GM23338 (cell line): ENCODE measurements around the gene ITIH6. TPM values are rescaled to one million over a fixed set of nuclear protein-coding genes. Genes with fewer than 3 reads are reported as not detected.

Experiments
- CREB1 ChIP-seq: fragments of 250-450 bp; sonication (Bioruptor Pico); IDR thresholded peaks from 2 replicates; pipeline ENCODE4 v1.5.0; 2020; ENCODE audit warnings: low read depth, mild to moderate bottlenecking, moderate library complexity
- ETS1 ChIP-seq: IDR thresholded peaks from 2 replicates; pipeline ENCODE4 v1.6.1; 2016; ENCODE audit warnings: antibody characterized with exemption
- EZH2phosphoT487 ChIP-seq: fragments of 200-600 bp; sonication (generic); IDR thresholded peaks from one replicate; pipeline ENCODE4 v1.8.1; 2018; ENCODE audit warnings: antibody characterized with exemption; ENCODE audit not compliant: unreplicated experiment
- POLR2AphosphoS5 ChIP-seq: IDR thresholded peaks from 2 replicates; pipeline ENCODE4 v1.6.1; 2016; ENCODE audit warnings: antibody characterized with exemption, low read depth
- REST ChIP-seq: IDR thresholded peaks from one replicate; pipeline ENCODE4 v1.6.1; 2018; ENCODE audit warnings: antibody characterized with exemption; ENCODE audit not compliant: unreplicated experiment
- ZNF114 ChIP-seq: fragments of 250-450 bp; sonication (Bioruptor Pico); IDR thresholded peaks from 2 replicates; pipeline ENCODE4 v1.5.0; 2020; ENCODE audit warnings: mild to moderate bottlenecking, moderate library complexity
- ZNF331 ChIP-seq: fragments of 250-450 bp; sonication (Bioruptor Pico); IDR thresholded peaks from 2 replicates; pipeline ENCODE4 v1.5.0; 2020; ENCODE audit warnings: low read depth, mild to moderate bottlenecking, moderate library complexity
- ZNF462 ChIP-seq: fragments of 250-450 bp; sonication (Bioruptor Pico); IDR thresholded peaks from 2 replicates; pipeline ENCODE4 v1.5.0; 2020; ENCODE audit warnings: mild to moderate bottlenecking, moderate library complexity
- polyA plus RNA-seq: library from polyadenylated mRNA; unstranded; fragments of >200 nt; fragmentation: Nextera tagmentation; extraction: Ambion mirVana; gene quantifications from 2 replicates; pipeline ENCODE4 v1.2.1, GENCODE V29; 2016
- total RNA-seq: library from RNA; depleted of rRNA; stranded (reverse); fragments of >200 nt; shearing (Covaris generic); gene quantifications from 2 replicates; pipeline ENCODE4 v1.2.3, GENCODE V29; 2014

ITIH6 gene
- total and polyA plus RNA-seq, 2 experiments from 2014 or later = not detected

- TF ChIP-seq ZNF462 (CRISPR knock-in tag) (no peak), EZH2phosphoT487 (no peak), ZNF114 (no peak), ETS1 (no peak), POLR2AphosphoS5 (no peak), CREB1 (CRISPR knock-in tag) (no peak), ZNF331 (CRISPR knock-in tag) (no peak), REST (no peak)
Measured at GRCh38 chrX:54821310-54821709, 23.3 kb upstream of the ITIH6 start (continued).
